Measurements from ENCODE around the gene PSME3IP1.

GRCh38 chr16:57133886-57134285, 52.0 kb downstream of the PSME3IP1 start:
- TF ChIP-seq CTCF (optimal IDR thresholded peaks at IDR 0.05 in 1 of 3, IDR thresholded peaks at IDR 0.05 in 1 of 3, conservative IDR thresholded peaks at IDR 0.05 in 1 of 3; ENCODE audit: extremely low read depth in 1 of 3, insufficient read depth in 2 of 3, low read length in 3 of 3) (no peak), EZH2 (IDR thresholded peaks at IDR 0.05; ENCODE audit: low read length) (no peak)
